H1 (cell line): ENCODE measurements around the gene ITGA11. TPM values are rescaled to one million over a fixed set of nuclear protein-coding genes. Genes with fewer than 3 reads are reported as not detected.

ENCODE experiments used
- CTCF ChIA-PET: fragments of 300-600 bp; sonication (Branson Sonifier 250); formaldehyde crosslinking; loops from one replicate; lab custom pipeline; 2021; ENCODE audit not compliant: partially characterized antibody; lab: Charles Lee
- POLR2A ChIA-PET: fragments of 300-600 bp; sonication (Branson Sonifier 250); formaldehyde crosslinking; loops from one replicate; lab custom pipeline; 2021; ENCODE audit warnings: inconsistent platforms; ENCODE audit not compliant: partially characterized antibody; lab: Charles Lee
- DNase-seq, 2 experiments: peaks; one replicate each; pipeline versions ENCODE4 v3.0.0 to v3.0.0-alpha.2; 2010 to 2022; ENCODE audit warnings: low spot score in 2 of 2, low read depth in 1 of 2, mixed read lengths in 1 of 2
- FAIRE-seq: peaks from 2 replicates; lab custom pipeline; 2011; peaks lifted over from hg19 to GRCh38; lab: Jason Lieb, UNC
- H2AFZ ChIP-seq: 2 replicates; pipeline ENCODE4 v1.8.1; 2012; ENCODE audit warnings: low read length, inconsistent platforms
- H2AK5ac ChIP-seq: 2 replicates; pipeline ENCODE4 v1.6.1; 2013; ENCODE audit warnings: low read depth, low read length
- H2BK120ac ChIP-seq: replicated peaks from 2 replicates; pipeline ENCODE3; 2013; ENCODE audit warnings: low read depth, low read length, inconsistent platforms
- H2BK12ac ChIP-seq: 2 replicates; pipeline ENCODE4 v1.6.1; 2013; ENCODE audit warnings: low read depth, low read length
- H2BK15ac ChIP-seq: 2 replicates; pipeline ENCODE4 v1.6.1; 2013; ENCODE audit warnings: low read length
- H2BK20ac ChIP-seq: 2 replicates; pipeline ENCODE4 v1.6.1; 2013; ENCODE audit warnings: low read length
- H2BK5ac ChIP-seq: 2 replicates; pipeline ENCODE4 v1.6.1; 2013; ENCODE audit warnings: low read depth, low read length
- H3K14ac ChIP-seq: 2 replicates; pipeline ENCODE4 v1.6.1; 2013; ENCODE audit warnings: inconsistent platforms; ENCODE audit not compliant: insufficient read length
- H3K18ac ChIP-seq: 2 replicates; pipeline ENCODE4 v1.6.1; 2013; ENCODE audit warnings: low read length; ENCODE audit errors: extremely low read depth
- H3K23ac ChIP-seq: 2 replicates; pipeline ENCODE4 v1.6.1; 2013; ENCODE audit warnings: inconsistent platforms; ENCODE audit not compliant: insufficient read length
- H3K23me2 ChIP-seq: 2 replicates; pipeline ENCODE4 v1.6.1; 2013; ENCODE audit warnings: low read depth, low read length
- H3K27ac ChIP-seq: 2 replicates; pipeline ENCODE4 v1.6.1; 2011; ENCODE audit warnings: low read depth, low read length, inconsistent platforms
- H3K27me3 ChIP-seq, 4 experiments: replicated peaks in 1 of 4; 1 replicate in 1 of 4; 2 replicates in 3 of 4; pipeline versions ENCODE4 v1.6.1 to v1.8.1; 2011 to 2013; ENCODE audit warnings: low read length in 3 of 4, mild to moderate bottlenecking in 3 of 4, inconsistent platforms in 2 of 4, mixed read lengths in 2 of 4, moderate library complexity in 1 of 4; ENCODE audit not compliant: control insufficient read depth in 3 of 4, insufficient read depth in 3 of 4; ENCODE audit errors: extremely low read depth in 1 of 4
- H3K36me3 ChIP-seq, 4 experiments: 2 replicates each; pipeline versions ENCODE4 v1.6.1 to v1.8.1; 2011 to 2013; ENCODE audit warnings: mild to moderate bottlenecking in 4 of 4, low read length in 3 of 4, moderate library complexity in 2 of 4, control low read depth in 1 of 4, inconsistent platforms in 1 of 4; ENCODE audit not compliant: insufficient read depth in 4 of 4, control insufficient read depth in 2 of 4
- H3K4ac ChIP-seq: replicated peaks from 2 replicates; pipeline ENCODE3; 2013; ENCODE audit warnings: low read length, low read depth, mixed read lengths, inconsistent platforms; ENCODE audit not compliant: insufficient read length
- H3K4me1 ChIP-seq, 4 experiments: replicated peaks in 1 of 4; 1 replicate in 1 of 4; 2 replicates in 3 of 4; pipeline versions ENCODE4 v1.6.1 to v1.8.1; 2011 to 2013; ENCODE audit warnings: low read length in 3 of 4, inconsistent platforms in 2 of 4, mixed read lengths in 1 of 4; ENCODE audit not compliant: insufficient read depth in 4 of 4, control insufficient read depth in 3 of 4
- H3K4me2 ChIP-seq, 2 experiments: 2 replicates each; pipeline versions ENCODE4 v1.6.1 to v1.8.1; 2011 to 2013; ENCODE audit warnings: low read depth in 2 of 2, low read length in 2 of 2, control low read depth in 1 of 2, inconsistent platforms in 1 of 2, mild to moderate bottlenecking in 1 of 2; ENCODE audit not compliant: insufficient read depth in 1 of 2
- H3K4me3 ChIP-seq, 4 experiments: fragments of 200-600, 300-600 bp in 1 of 4; sonication (generic), shearing (Covaris generic), sonication (Bioruptor Twin) in 1 of 4; 2 replicates each; pipeline versions ENCODE4 v1.5.1 to v1.8.1; 2011 to 2016; ENCODE audit warnings: low read length in 4 of 4, low read depth in 3 of 4, control low read depth in 2 of 4, inconsistent platforms in 2 of 4, mild to moderate bottlenecking in 2 of 4, mixed read lengths in 1 of 4, moderate library complexity in 1 of 4; ENCODE audit not compliant: insufficient read depth in 2 of 4; ENCODE audit errors: extremely low read depth in 1 of 4
- H3K56ac ChIP-seq: replicated peaks from 2 replicates; pipeline ENCODE3; 2013; ENCODE audit warnings: low read depth, mild to moderate bottlenecking, mixed read lengths, low read length, inconsistent platforms; ENCODE audit not compliant: insufficient read length
- H3K79me1 ChIP-seq: 2 replicates; pipeline ENCODE4 v1.6.1; 2013; ENCODE audit warnings: low read depth, low read length, control low read depth
- H3K79me2 ChIP-seq, 2 experiments: 2 replicates each; pipeline versions ENCODE4 v1.6.1 to v1.8.1; 2012 to 2013; ENCODE audit warnings: low read length in 2 of 2, mild to moderate bottlenecking in 2 of 2, inconsistent platforms in 1 of 2; ENCODE audit not compliant: insufficient read depth in 2 of 2, control insufficient read depth in 1 of 2
- H3K9ac ChIP-seq, 4 experiments: replicated peaks in 1 of 4; 1 replicate in 1 of 4; 2 replicates in 3 of 4; pipeline versions ENCODE4 v1.6.1 to v1.8.1; 2011 to 2013; ENCODE audit warnings: low read depth in 3 of 4, low read length in 3 of 4, control low read depth in 2 of 4, mild to moderate bottlenecking in 2 of 4, moderate library complexity in 2 of 4, inconsistent platforms in 1 of 4; ENCODE audit errors: extremely low read depth in 1 of 4
- H3K9me3 ChIP-seq, 2 experiments: 2 replicates each; pipeline versions ENCODE4 v1.6.1 to v1.8.1; 2012 to 2013; ENCODE audit warnings: mild to moderate bottlenecking in 2 of 2, moderate library complexity in 2 of 2, control low read depth in 1 of 2, inconsistent platforms in 1 of 2, low read depth in 1 of 2, low read length in 1 of 2, mixed read lengths in 1 of 2; ENCODE audit not compliant: insufficient read depth in 2 of 2
- H4K20me1 ChIP-seq, 2 experiments: replicated peaks in 1 of 2; 2 replicates each; pipeline versions ENCODE3 to v1.8.1; 2011 to 2013; ENCODE audit warnings: inconsistent platforms in 2 of 2, low read length in 2 of 2, mild to moderate bottlenecking in 1 of 2; ENCODE audit not compliant: insufficient read depth in 2 of 2, control insufficient read depth in 1 of 2
- H4K5ac ChIP-seq: 2 replicates; pipeline ENCODE4 v1.6.1; 2013; ENCODE audit warnings: low read length, low read depth, mixed read lengths, inconsistent platforms; ENCODE audit not compliant: insufficient read length
- H4K8ac ChIP-seq: 2 replicates; pipeline ENCODE4 v1.8.0; 2013; ENCODE audit warnings: mild to moderate bottlenecking, moderate library complexity, low read length, inconsistent platforms; ENCODE audit not compliant: insufficient read depth; ENCODE audit errors: extremely low read depth
- H4K91ac ChIP-seq: replicated peaks from 2 replicates; pipeline ENCODE3; 2013; ENCODE audit warnings: low read length, mixed read lengths, inconsistent platforms; ENCODE audit not compliant: insufficient read length
- CBX5 ChIP-seq: fragments of 300-800, 300-1000 bp; sonication (generic); IDR thresholded peaks from 2 replicates; pipeline ENCODE4 v1.7.1; 2016; ENCODE audit warnings: antibody characterized with exemption, low read length, low read depth
- CHD1 ChIP-seq: IDR thresholded peaks from 2 replicates; pipeline ENCODE4 v1.6.1; 2012; ENCODE audit warnings: low read depth, low read length, improper control_type of control experiment
- FOSL1 ChIP-seq: IDR thresholded peaks from 2 replicates; pipeline ENCODE4 v1.6.1; 2011; ENCODE audit warnings: mild to moderate bottlenecking, low read depth, low read length, moderate library complexity; ENCODE audit not compliant: insufficient read depth
- HDAC2 ChIP-seq, 2 experiments: fragments of 300-600 bp in 1 of 2; sonication (generic) in 1 of 2; IDR thresholded peaks; 2 replicates each; pipeline ENCODE4 v1.6.1; 2011 to 2012; ENCODE audit warnings: low read depth in 2 of 2, low read length in 2 of 2, mild to moderate bottlenecking in 2 of 2, moderate library complexity in 2 of 2, borderline replicate concordance in 1 of 2, inconsistent platforms in 1 of 2
- HDAC6 ChIP-seq: IDR thresholded peaks from one replicate; pipeline ENCODE4 v1.7.1; 2012; ENCODE audit warnings: low read depth, mild to moderate bottlenecking, inconsistent platforms, low read length, moderate library complexity
- NRF1 ChIP-seq: IDR thresholded peaks from 2 replicates; pipeline ENCODE4 v1.6.1; 2011; ENCODE audit warnings: mild to moderate bottlenecking, low read depth, low read length, improper control_type of control experiment
- POU5F1 ChIP-seq: IDR thresholded peaks from 2 replicates; pipeline ENCODE4 v1.6.1; 2011; ENCODE audit warnings: low read depth, mild to moderate bottlenecking, low read length, moderate library complexity
- SIRT6 ChIP-seq: IDR thresholded peaks from one replicate; pipeline ENCODE4 v1.7.1; 2012; ENCODE audit warnings: low read length, inconsistent platforms
- TEAD4 ChIP-seq: IDR thresholded peaks from 2 replicates; pipeline ENCODE4 v1.6.1; 2012; ENCODE audit warnings: low read depth, low read length, inconsistent platforms, mixed read lengths
- WGBS, 2 experiments: shearing (Covaris generic) in 1 of 2; methylation state at CpG; one replicate each; pipeline versions ENCODE4 v1.1.6 to v1.1.7; 2013 to 2015; ENCODE audit warnings: low lambda C conversion rate in 2 of 2, mixed read lengths in 2 of 2, inconsistent platforms in 1 of 2, low coverage in 1 of 2, missing lambda C conversion rate in 1 of 2; ENCODE audit not compliant: insufficient replicate concordance in 2 of 2, insufficient coverage in 1 of 2, insufficient read length in 1 of 2; ENCODE audit errors: extremely low coverage in 1 of 2, missing lambda C conversion rate in 1 of 2; 5-methylcytosine and 5-hydroxymethylcytosine counted together
- polyA plus RNA-seq, 7 experiments: library from polyadenylated mRNA; depleted of rRNA in 3 of 7; stranded (reverse) in 5 of 7; unstranded in 2 of 7; fragments of >200 nt in 5 of 7; fragments of 200-250 nt in 2 of 7; gene quantifications; 1 replicate in 5 of 7; 2 replicates in 1 of 7; 4 replicates in 1 of 7; pipeline versions ENCODE4 v1.2.1 to v1.2.3, GENCODE V29; 2011 to 2013; ENCODE audit warnings: missing spikeins in 2 of 7, mixed read lengths in 2 of 7
- total RNA-seq: library from RNA; stranded (reverse); fragmentation: NEBNext Ultra II Directional; extraction: Animal tissue kit (Norgen Biotek cat#: 25700); gene quantifications from 2 replicates; pipeline ENCODE4 v1.2.1, GENCODE V29; 2021
- TF ChIP-seq, protein P1 (sequence below): IDR thresholded peaks from 2 replicates; pipeline ENCODE4 v1.6.1; 2012; ENCODE audit warnings: low read length, inconsistent platforms

ITGA11 gene
- total and polyA plus RNA-seq, 2 of the 8 experiments (the other 6 are each of a cell fraction or from before 2014, with no cell fraction given) = 0.05 to 0.06 TPM

- Histone ChIP-seq H4K91ac (no peak overlapping the region), H2AFZ (no peak overlapping the region), H2BK15ac (0 out of 2 replicates have a peak overlapping the region, but pooled peaks have one; percentile 89), H3K27me3 (no peaks in the 10 kb centered on the region), H4K20me1 (no peaks in the 10 kb centered on the region), H3K36me3 (no peaks in the 10 kb centered on the region), H3K56ac (no peak overlapping the region), H3K4me3 (no peak overlapping the region), H3K4me1 (peaks cover 0 to 20% (median 15%) of the 10 kb centered on the region in 4 experiments; a peak in 6 of 7 replicates), H3K9me3 (no peaks in the 10 kb centered on the region), H3K23me2 (0 out of 2 replicates have a peak, but pooled peaks cover 2% of the 10 kb centered on the region), H2BK20ac (no peak overlapping the region), H3K79me2 (no peaks in the 10 kb centered on the region), H3K4ac (no peak overlapping the region), H3K18ac (no peak overlapping the region), H4K8ac (no peak overlapping the region), H3K79me1 (no peaks in the 10 kb centered on the region), H2BK12ac (no peak overlapping the region), H4K5ac (no peak overlapping the region), H3K23ac (no peak overlapping the region), H3K14ac (no peak overlapping the region), H3K27ac (no peak overlapping the region), H2BK5ac (no peak overlapping the region), H3K4me2 (no peak overlapping the region), H2AK5ac (no peak overlapping the region), H2BK120ac (no peak overlapping the region), H3K9ac (no peak overlapping the region)
- ChIA-PET POLR2A (no interaction called here), CTCF (interaction anchor here (0.6 to 3.5 kb wide), 9 partner anchors 11 to 237 kb away, joined by 3 to 47 read pairs (median 5); no protein-coding TSS in a partner anchor)
- no peak for FAIRE-seq
- no peak for DNase-seq
- WGBS, 2 experiments = 92% methylated on average over 16 of the region's 16 CpGs; no CpG with 5 or more reads in 1 of the 2 experiments
- TF ChIP-seq CHD1 (no peak), HDAC6 (no peak), HDAC2 (IDR thresholded peaks at IDR 0.05; ENCODE audit: borderline replicate concordance in 1 of 2, low read depth in 2 of 2, low read length in 2 of 2) (no peak), POU5F1 (no peak), FOSL1 (no peak), TEAD4 (no peak), CBX5 (no peak), SIRT6 (no peak), NRF1 (no peak)
- TF ChIP-seq, protein P1, sequence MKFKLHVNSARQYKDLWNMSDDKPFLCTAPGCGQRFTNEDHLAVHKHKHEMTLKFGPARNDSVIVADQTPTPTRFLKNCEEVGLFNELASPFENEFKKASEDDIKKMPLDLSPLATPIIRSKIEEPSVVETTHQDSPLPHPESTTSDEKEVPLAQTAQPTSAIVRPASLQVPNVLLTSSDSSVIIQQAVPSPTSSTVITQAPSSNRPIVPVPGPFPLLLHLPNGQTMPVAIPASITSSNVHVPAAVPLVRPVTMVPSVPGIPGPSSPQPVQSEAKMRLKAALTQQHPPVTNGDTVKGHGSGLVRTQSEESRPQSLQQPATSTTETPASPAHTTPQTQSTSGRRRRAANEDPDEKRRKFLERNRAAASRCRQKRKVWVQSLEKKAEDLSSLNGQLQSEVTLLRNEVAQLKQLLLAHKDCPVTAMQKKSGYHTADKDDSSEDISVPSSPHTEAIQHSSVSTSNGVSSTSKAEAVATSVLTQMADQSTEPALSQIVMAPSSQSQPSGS = no peak
These were observed 114.5 kb downstream of the ITGA11 start for GRCh38 chr15:68317281-68318007.
